Measurements from ENCODE around the gene HADHB. TPM values are rescaled to one million over a fixed set of nuclear protein-coding genes. Genes with fewer than 3 reads are reported as not detected.
"Not testable (repeated sequence)": the region's sequence is repeated elsewhere in the genome, so short reads cannot be mapped to it uniquely, and the experiment has no call there.

The HADHB gene
- total and polyA plus RNA-seq, 2 donors from 2014 or later = 132 to 232 TPM

GRCh38 chr2:26317377-26318105 is 72.8 kb downstream of the HADHB start:
- no peak overlapping the region for H3K9ac ChIP-seq (ENCODE audit: low read length in 3 of 3)
- H3K4me3 ChIP-seq (ENCODE audit: low read length in 3 of 3) = no peak overlapping the region
- H3K9me3 ChIP-seq (ENCODE audit: control insufficient read depth in 2 of 3, insufficient read depth in 1 of 3, low read length in 3 of 3) = no peaks in the 10 kb centered on the region
- no peak for FAIRE-seq
- H3K27ac ChIP-seq (ENCODE audit: low read depth in 2 of 2, low read length in 2 of 2) = peak overlapping the region in 1 of 2 donors; percentile 22
- intact Hi-C loops (cut with DNase I) = no loop called here
- peak in 2 of 5 donors; percentile 9 to 46 for DNase-seq
- H3K4me1 ChIP-seq (ENCODE audit: control insufficient read depth in 2 of 3, insufficient read depth in 2 of 3, low read depth in 1 of 3, low read length in 3 of 3) = peaks cover 0 to 3% (median 0%) of the 10 kb centered on the region in 3 donors
- no peaks in the 10 kb centered on the region for H3K27me3 ChIP-seq (ENCODE audit: control insufficient read depth, insufficient read depth, low read length)
- TF ChIP-seq CTCF (IDR thresholded peaks at IDR 0.05; ENCODE audit: borderline replicate concordance, extremely low read depth, insufficient read depth) = no peak
- no peaks in the 10 kb centered on the region for H3K36me3 ChIP-seq (ENCODE audit: control insufficient read depth in 2 of 3, insufficient read depth in 3 of 3, low read length in 3 of 3)

- H3K4me3 ChIP-seq (ENCODE audit: low read length in 3 of 3) = no peak overlapping the region
- no peak for TF ChIP-seq CTCF (IDR thresholded peaks at IDR 0.05; ENCODE audit: borderline replicate concordance, extremely low read depth, insufficient read depth)
- FAIRE-seq = no peak
- no peaks in the 10 kb centered on the region for H3K27me3 ChIP-seq (ENCODE audit: control insufficient read depth, insufficient read depth, low read length)
- intact Hi-C loops (cut with DNase I) = no loop called here
- peak in 2 of 5 donors; percentile 24 to 31 for DNase-seq
- no peaks in the 10 kb centered on the region for H3K9me3 ChIP-seq (ENCODE audit: control insufficient read depth in 2 of 3, insufficient read depth in 1 of 3, low read length in 3 of 3)
- H3K9ac ChIP-seq (ENCODE audit: low read length in 3 of 3) = no peak overlapping the region
- H3K36me3 ChIP-seq (ENCODE audit: control insufficient read depth in 2 of 3, insufficient read depth in 3 of 3, low read length in 3 of 3) = no peaks in the 10 kb centered on the region
- peaks cover 0 to 3% (median 0%) of the 10 kb centered on the region in 3 donors for H3K4me1 ChIP-seq (ENCODE audit: control insufficient read depth in 2 of 3, insufficient read depth in 2 of 3, low read depth in 1 of 3, low read length in 3 of 3)
- no peak overlapping the region for H3K27ac ChIP-seq (ENCODE audit: low read depth in 2 of 2, low read length in 2 of 2)
Measured at GRCh38 chr2:26318950-26319349, 74.2 kb downstream of the HADHB start.

- H3K36me3 ChIP-seq (ENCODE audit: control insufficient read depth in 2 of 3, insufficient read depth in 3 of 3, low read length in 3 of 3); H3K9ac ChIP-seq (ENCODE audit: low read length in 3 of 3); FAIRE-seq; H3K9me3 ChIP-seq (ENCODE audit: control insufficient read depth in 2 of 3, insufficient read depth in 1 of 3, low read length in 3 of 3); H3K4me1 ChIP-seq (ENCODE audit: control insufficient read depth in 2 of 3, insufficient read depth in 2 of 3, low read depth in 1 of 3, low read length in 3 of 3); DNase-seq; H3K27ac ChIP-seq (ENCODE audit: low read depth in 2 of 2, low read length in 2 of 2); intact Hi-C loops (cut with DNase I); H3K4me3 ChIP-seq (ENCODE audit: low read length in 3 of 3); H3K27me3 ChIP-seq (ENCODE audit: control insufficient read depth, insufficient read depth, low read length): not testable (repeated sequence)
Measured at GRCh38 chr2:26324479-26324878, 79.7 kb downstream of the HADHB start.

- H3K4me3 ChIP-seq (ENCODE audit: low read length in 3 of 3) = no peak overlapping the region
- no peak overlapping the region for H3K27ac ChIP-seq (ENCODE audit: low read depth in 2 of 2, low read length in 2 of 2)
- no peak for TF ChIP-seq CTCF (IDR thresholded peaks at IDR 0.05; ENCODE audit: borderline replicate concordance, extremely low read depth, insufficient read depth)
- H3K4me1 ChIP-seq (ENCODE audit: control insufficient read depth in 2 of 3, insufficient read depth in 2 of 3, low read depth in 1 of 3, low read length in 3 of 3) = no peaks in the 10 kb centered on the region
- no peak overlapping the region for H3K9ac ChIP-seq (ENCODE audit: low read length in 3 of 3)
- no peaks in the 10 kb centered on the region for H3K9me3 ChIP-seq (ENCODE audit: control insufficient read depth in 2 of 3, insufficient read depth in 1 of 3, low read length in 3 of 3)
- intact Hi-C loops (cut with DNase I) = no loop called here
- FAIRE-seq (no peak), DNase-seq (no peak)
- no peaks in the 10 kb centered on the region for H3K36me3 ChIP-seq (ENCODE audit: control insufficient read depth in 2 of 3, insufficient read depth in 3 of 3, low read length in 3 of 3)
- H3K27me3 ChIP-seq (ENCODE audit: control insufficient read depth, insufficient read depth, low read length) = no peaks in the 10 kb centered on the region
Measured at GRCh38 chr2:26324903-26325302, 80.2 kb downstream of the HADHB start.
